Measurements from ENCODE around the gene ONECUT3. TPM values are rescaled to one million over a fixed set of nuclear protein-coding genes. Genes with fewer than 3 reads are reported as not detected.

Gene ONECUT3
- total RNA-seq, 1 experiment from 2014 or later: 0.02 TPM

- peaks cover 54% of the 10 kb centered on the region for H3K27me3 Mint-ChIP-seq (ENCODE audit: insufficient read depth, unreplicated experiment)
- H3K27ac Mint-ChIP-seq (ENCODE audit: low read depth, unreplicated experiment): no peak overlapping the region
- DNase-seq (ENCODE audit: unreplicated experiment): no peak
- H3K9me3 Mint-ChIP-seq (ENCODE audit: unreplicated experiment): no peaks in the 10 kb centered on the region
- H3K4me1 Mint-ChIP-seq (ENCODE audit: insufficient read depth, unreplicated experiment): peaks cover 4% of the 10 kb centered on the region
- intact Hi-C loops (cut with micrococcal nuclease): no loop called here
- no peak overlapping the region for H3K4me3 Mint-ChIP-seq (ENCODE audit: unreplicated experiment)
- BruUV-seq (replicated peaks): no TSS peak
- TF ChIP-seq CTCF (IDR thresholded peaks at IDR 0.05; ENCODE audit: unreplicated experiment): no peak
- no peaks in the 10 kb centered on the region for H3K36me3 Mint-ChIP-seq (ENCODE audit: insufficient read depth, unreplicated experiment)
- ChIA-PET CTCF (interaction anchor here (0.5 to 3.8 kb wide), 7 partner anchors 13 to 263 kb away, joined by 3 to 45 read pairs (median 4); no protein-coding TSS in a partner anchor), POLR2A (interaction anchor here (1.6 kb wide), 1 partner anchor 9 kb away, joined by 3 read pairs; no protein-coding TSS in a partner anchor)
Measured at GRCh38 chr19:1764729-1765128, 11.4 kb downstream of the ONECUT3 start.

- ChIA-PET POLR2A (interaction anchor here (1.6 kb wide), 1 partner anchor 8 kb away, joined by 3 read pairs; no protein-coding TSS in a partner anchor), CTCF (interaction anchor here (0.5 to 3.8 kb wide), 7 partner anchors 17 to 263 kb away, joined by 3 to 45 read pairs (median 4); no protein-coding TSS in a partner anchor)
- Mint-ChIP-seq H3K4me1 (ENCODE audit: insufficient read depth, unreplicated experiment) (peaks cover 4% of the 10 kb centered on the region), H3K27ac (ENCODE audit: low read depth, unreplicated experiment) (no peak overlapping the region), H3K9me3 (ENCODE audit: unreplicated experiment) (peaks cover under 1% of the 10 kb centered on the region), H3K27me3 (ENCODE audit: insufficient read depth, unreplicated experiment) (peaks cover 52% of the 10 kb centered on the region), H3K4me3 (ENCODE audit: unreplicated experiment) (no peak overlapping the region), H3K36me3 (ENCODE audit: insufficient read depth, unreplicated experiment) (no peaks in the 10 kb centered on the region)
- DNase-seq (ENCODE audit: unreplicated experiment): no peak
- no peak for TF ChIP-seq CTCF (IDR thresholded peaks at IDR 0.05; ENCODE audit: unreplicated experiment)
- no TSS peak for BruUV-seq (replicated peaks)
- intact Hi-C loops (cut with micrococcal nuclease): no loop called here
Measured at GRCh38 chr19:1765232-1765903, 12.1 kb downstream of the ONECUT3 start.

- CTCF ChIA-PET: interaction anchor here (0.6 to 3.8 kb wide), 15 partner anchors 11 to 215 kb away, joined by 3 to 45 read pairs (median 4); no protein-coding TSS in a partner anchor
- intact Hi-C loops (cut with micrococcal nuclease): loop anchor here (2.0 kb wide), 1 partner anchor 73 kb away; no protein-coding TSS in a partner anchor
- peaks cover 8% of the 10 kb centered on the region for H3K9me3 Mint-ChIP-seq (ENCODE audit: unreplicated experiment)
- H3K4me1 Mint-ChIP-seq (ENCODE audit: insufficient read depth, unreplicated experiment): peaks cover 4% of the 10 kb centered on the region
- no peak overlapping the region for H3K27ac Mint-ChIP-seq (ENCODE audit: low read depth, unreplicated experiment)
- no TSS peak for BruUV-seq (replicated peaks)
- POLR2A ChIA-PET: interaction anchor here (0.7 to 1.1 kb wide), 2 partner anchors 16 to 29 kb away, joined by 3 read pairs; no protein-coding TSS in a partner anchor
- no peaks in the 10 kb centered on the region for H3K36me3 Mint-ChIP-seq (ENCODE audit: insufficient read depth, unreplicated experiment)
- TF ChIP-seq CTCF (IDR thresholded peaks at IDR 0.05; ENCODE audit: unreplicated experiment): no peak
- H3K27me3 Mint-ChIP-seq (ENCODE audit: insufficient read depth, unreplicated experiment): peaks cover 44% of the 10 kb centered on the region
- no peak overlapping the region for H3K4me3 Mint-ChIP-seq (ENCODE audit: unreplicated experiment)
- DNase-seq (ENCODE audit: unreplicated experiment): no peak
Measured at GRCh38 chr19:1765904-1766799, 12.8 kb downstream of the ONECUT3 start.

All from MCF 10A (cell line).